MM.1S (cell line): ENCODE results near the gene DCTN4.

Experiments
- EZH2 ChIP-seq: fragments of 300-600 bp; sonication (generic); optimal IDR thresholded peaks from 2 replicates; pipeline ENCODE3; 2017; ENCODE audit warnings: low read depth, mild to moderate bottlenecking, antibody characterized with exemption, low read length, mixed read lengths
- TF ChIP-seq, protein P1 (sequence below): fragments of 300-600 bp; sonication (generic); IDR thresholded peaks from 2 replicates; pipeline ENCODE4 v1.5.1; 2016; ENCODE audit warnings: antibody characterized with exemption, low read length, mixed read lengths

DNA sequence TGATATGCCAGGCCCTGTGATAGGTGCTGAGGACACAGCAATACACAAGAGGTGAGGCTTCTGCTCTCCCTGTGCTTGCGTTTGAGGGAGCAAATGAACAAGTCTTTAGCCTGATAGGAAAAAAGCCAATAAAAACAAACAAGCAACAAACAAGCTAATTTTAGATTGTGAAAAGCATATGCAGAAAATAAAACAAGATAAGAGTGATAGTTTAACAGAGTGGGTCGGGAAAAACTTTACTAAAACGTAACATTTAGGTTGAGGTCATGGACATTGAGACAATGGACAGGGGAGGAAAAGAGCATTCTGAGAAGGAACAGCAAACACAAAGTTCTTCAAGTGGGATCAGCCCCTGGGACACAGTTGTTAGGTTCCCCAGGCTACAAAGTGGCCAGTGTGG is 24.0 kb upstream of the DCTN4 start:
- TF ChIP-seq, protein P1, sequence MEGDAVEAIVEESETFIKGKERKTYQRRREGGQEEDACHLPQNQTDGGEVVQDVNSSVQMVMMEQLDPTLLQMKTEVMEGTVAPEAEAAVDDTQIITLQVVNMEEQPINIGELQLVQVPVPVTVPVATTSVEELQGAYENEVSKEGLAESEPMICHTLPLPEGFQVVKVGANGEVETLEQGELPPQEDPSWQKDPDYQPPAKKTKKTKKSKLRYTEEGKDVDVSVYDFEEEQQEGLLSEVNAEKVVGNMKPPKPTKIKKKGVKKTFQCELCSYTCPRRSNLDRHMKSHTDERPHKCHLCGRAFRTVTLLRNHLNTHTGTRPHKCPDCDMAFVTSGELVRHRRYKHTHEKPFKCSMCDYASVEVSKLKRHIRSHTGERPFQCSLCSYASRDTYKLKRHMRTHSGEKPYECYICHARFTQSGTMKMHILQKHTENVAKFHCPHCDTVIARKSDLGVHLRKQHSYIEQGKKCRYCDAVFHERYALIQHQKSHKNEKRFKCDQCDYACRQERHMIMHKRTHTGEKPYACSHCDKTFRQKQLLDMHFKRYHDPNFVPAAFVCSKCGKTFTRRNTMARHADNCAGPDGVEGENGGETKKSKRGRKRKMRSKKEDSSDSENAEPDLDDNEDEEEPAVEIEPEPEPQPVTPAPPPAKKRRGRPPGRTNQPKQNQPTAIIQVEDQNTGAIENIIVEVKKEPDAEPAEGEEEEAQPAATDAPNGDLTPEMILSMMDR: no peak
- no peak for TF ChIP-seq EZH2
